Urinary bladder (tissue), 4 donors: ENCODE data around the gene LTK. TPM values are rescaled to one million over a fixed set of nuclear protein-coding genes. Genes with fewer than 3 reads are reported as not detected.
"Not testable (repeated sequence)": the region's sequence is repeated elsewhere in the genome, so short reads cannot be mapped to it uniquely, and the experiment has no call there.

Experiments
- DNase-seq: peaks from one replicate; pipeline ENCODE4 v3.0.0-alpha.2; 2015; ENCODE audit errors: extremely low spot score
- H3K27ac ChIP-seq: one replicate; pipeline ENCODE4 v1.5.1; 2013; ENCODE audit warnings: low read depth, mild to moderate bottlenecking, moderate library complexity
- H3K36me3 ChIP-seq: one replicate; pipeline ENCODE4 v1.6.1; 2013; ENCODE audit warnings: mild to moderate bottlenecking, moderate library complexity; ENCODE audit not compliant: insufficient read depth
- H3K4me1 ChIP-seq: one replicate; pipeline ENCODE4 v1.6.1; 2013; ENCODE audit warnings: mild to moderate bottlenecking, moderate library complexity; ENCODE audit not compliant: insufficient read depth
- H3K4me3 ChIP-seq: one replicate; pipeline ENCODE4 v1.5.1; 2013; ENCODE audit warnings: low read depth, low read length
- WGBS: extraction: QIAGEN DNeasy Blood & Tissue Kit; methylation state at CpG from one replicate; pipeline ENCODE4 v1.1.7; 2013; 5-methylcytosine and 5-hydroxymethylcytosine counted together
- polyA plus RNA-seq: library from polyadenylated mRNA; stranded (reverse); fragments of 200-250 nt; gene quantifications from one replicate; pipeline ENCODE4 v1.2.3, GENCODE V29; 2013
- total RNA-seq: library from RNA; depleted of rRNA; stranded (reverse); fragments of >200 nt; gene quantifications from one replicate; pipeline ENCODE4 v1.2.3, GENCODE V29; 2014
- donor health status: healthy with polysubstance abuse.
- donor health status: healthy.

The LTK gene
- total and polyA plus RNA-seq, 2 donors: 0.43 to 0.48 TPM

DNA sequence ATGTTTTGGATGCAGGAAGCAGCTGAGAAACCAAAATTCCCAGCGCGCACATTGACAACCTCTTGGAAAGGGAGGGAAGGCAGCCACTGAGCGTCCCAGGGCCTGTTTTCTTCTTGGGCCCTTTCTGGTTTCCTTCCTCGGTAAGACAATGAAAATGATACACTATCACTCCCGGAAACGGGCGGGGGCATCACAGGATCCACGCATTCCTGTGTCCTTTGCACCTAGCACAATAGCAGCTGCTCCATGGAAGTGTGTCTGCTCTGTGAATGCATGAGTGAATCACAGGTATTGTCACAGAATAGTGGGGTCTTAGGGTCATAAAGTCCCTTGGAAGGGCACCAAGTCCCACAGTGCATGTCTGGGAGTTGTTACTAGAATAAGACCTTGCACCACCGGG lies 26.2 kb downstream of the LTK start:
- Histone ChIP-seq H3K4me3 (no peak overlapping the region), H3K36me3 (no peaks in the 10 kb centered on the region), H3K27ac (no peak overlapping the region), H3K4me1 (no peaks in the 10 kb centered on the region)
- DNase-seq: no peak
- WGBS: 80% methylated on average over 9 of the region's 9 CpGs

DNA sequence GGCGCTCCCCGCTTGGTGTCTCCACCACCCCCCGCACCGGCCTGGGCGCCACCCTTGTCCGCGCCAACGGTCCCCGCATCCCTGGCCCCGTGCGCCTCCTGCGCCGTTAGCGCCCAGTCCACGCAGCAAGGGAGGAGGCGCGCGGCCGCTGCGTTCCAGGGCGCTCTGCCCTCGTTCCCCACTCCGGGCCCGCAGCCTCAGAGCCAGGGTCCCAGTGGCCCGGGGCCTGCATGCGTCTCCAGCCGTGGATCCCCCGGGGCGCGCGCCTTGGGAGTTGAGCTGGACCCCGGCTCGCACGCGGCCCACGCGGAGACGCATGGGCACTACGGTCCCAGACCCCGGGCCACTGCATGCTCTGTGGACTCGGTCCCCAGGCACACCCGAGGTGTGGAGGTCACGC lies 27.3 kb downstream of the LTK start:
- no peaks in the 10 kb centered on the region for H3K36me3 ChIP-seq
- no peaks in the 10 kb centered on the region for H3K4me1 ChIP-seq
- no peak for DNase-seq
- no peak overlapping the region for H3K27ac ChIP-seq
- 87% methylated on average over 43 of the region's 43 CpGs for WGBS
- H3K4me3 ChIP-seq: no peak overlapping the region

DNA sequence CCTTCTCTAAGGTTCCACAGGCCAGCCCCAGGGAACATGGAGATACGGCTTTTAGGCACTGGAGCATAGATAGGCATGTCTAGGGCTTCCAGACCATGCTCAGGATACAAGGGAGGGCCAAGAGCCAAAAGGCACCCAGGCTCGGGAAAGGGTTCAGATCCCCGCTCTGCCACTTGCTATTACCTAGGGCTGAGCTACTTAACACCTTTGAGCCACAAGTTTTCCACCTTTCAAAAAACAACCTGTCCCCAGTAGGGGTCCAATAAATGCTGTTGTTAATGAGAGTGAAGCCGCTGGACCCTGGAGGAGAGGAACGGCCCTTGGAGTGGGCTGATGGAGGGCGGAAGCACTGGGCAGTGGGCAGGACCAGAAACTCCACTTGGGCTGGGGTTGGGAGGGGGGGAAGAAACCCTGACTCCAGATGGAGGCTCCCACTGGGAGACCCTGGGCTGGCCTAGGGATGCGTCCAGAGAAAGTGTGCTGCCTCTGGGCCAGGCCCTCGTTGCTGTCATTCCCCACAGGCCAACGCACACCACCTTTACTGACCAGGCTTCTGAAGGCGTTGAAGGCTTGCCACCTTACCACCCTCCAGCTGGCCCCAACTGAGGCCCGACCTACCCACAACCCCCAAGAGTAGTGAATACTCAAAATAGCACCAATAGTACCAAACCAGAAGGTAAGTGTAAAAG lies 28.5 kb downstream of the LTK start:
- Histone ChIP-seq H3K4me1 (no peaks in the 10 kb centered on the region), H3K4me3 (no peak overlapping the region), H3K36me3 (peaks cover 6% of the 10 kb centered on the region), H3K27ac (no peak overlapping the region)
- no peak for DNase-seq
- 70% methylated on average over 11 of the region's 11 CpGs for WGBS

DNA sequence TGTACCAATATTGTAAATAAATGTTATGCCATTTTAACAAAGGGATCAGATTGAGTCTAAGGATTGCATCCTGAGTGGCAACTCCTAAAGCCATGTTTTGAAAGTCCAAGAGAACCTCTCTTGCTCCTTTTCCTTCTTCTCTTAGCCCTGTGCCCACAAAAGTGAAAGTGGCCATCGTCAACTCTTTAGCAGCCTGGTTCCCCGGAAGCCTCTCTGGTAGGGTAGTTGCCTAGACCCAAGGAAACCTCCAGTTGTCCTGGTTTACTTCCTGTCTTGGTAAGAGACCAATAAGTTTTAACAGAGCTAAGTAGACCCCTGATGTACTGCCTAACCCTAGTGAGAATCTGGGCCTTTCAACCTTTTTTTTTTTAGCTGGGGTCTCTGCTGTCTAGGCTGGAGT lies 30.1 kb downstream of the LTK start:
- WGBS: 93% methylated on average over 2 of the region's 2 CpGs
- no peak for DNase-seq
- Histone ChIP-seq H3K4me1 (no peaks in the 10 kb centered on the region), H3K27ac (no peak overlapping the region), H3K36me3 (peaks cover 8% of the 10 kb centered on the region), H3K4me3 (no peak overlapping the region)

DNA sequence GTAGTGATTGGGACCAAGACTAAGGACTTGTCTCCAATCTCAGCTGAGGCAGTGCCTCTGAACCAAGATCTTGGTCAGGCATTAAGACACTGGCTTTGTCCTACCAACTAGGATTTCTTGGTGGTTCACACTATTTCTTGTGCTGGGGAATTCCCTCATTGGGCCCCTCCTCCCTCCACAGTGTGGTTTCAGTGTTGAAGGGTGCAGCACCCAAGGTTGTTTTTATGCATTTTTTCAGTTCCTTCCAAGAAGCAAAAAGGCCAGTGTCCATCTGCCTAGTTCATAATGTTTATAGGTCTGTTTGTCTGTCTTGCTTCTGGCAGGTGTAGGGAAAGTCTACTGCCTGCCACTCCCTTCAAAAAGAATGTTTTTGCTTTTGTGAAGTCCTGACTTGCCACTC lies 30.5 kb downstream of the LTK start:
- Histone ChIP-seq H3K36me3 (peaks cover 8% of the 10 kb centered on the region), H3K4me1 (no peaks in the 10 kb centered on the region), H3K4me3 (no peak overlapping the region), H3K27ac (no peak overlapping the region)
- no peak for DNase-seq

DNA sequence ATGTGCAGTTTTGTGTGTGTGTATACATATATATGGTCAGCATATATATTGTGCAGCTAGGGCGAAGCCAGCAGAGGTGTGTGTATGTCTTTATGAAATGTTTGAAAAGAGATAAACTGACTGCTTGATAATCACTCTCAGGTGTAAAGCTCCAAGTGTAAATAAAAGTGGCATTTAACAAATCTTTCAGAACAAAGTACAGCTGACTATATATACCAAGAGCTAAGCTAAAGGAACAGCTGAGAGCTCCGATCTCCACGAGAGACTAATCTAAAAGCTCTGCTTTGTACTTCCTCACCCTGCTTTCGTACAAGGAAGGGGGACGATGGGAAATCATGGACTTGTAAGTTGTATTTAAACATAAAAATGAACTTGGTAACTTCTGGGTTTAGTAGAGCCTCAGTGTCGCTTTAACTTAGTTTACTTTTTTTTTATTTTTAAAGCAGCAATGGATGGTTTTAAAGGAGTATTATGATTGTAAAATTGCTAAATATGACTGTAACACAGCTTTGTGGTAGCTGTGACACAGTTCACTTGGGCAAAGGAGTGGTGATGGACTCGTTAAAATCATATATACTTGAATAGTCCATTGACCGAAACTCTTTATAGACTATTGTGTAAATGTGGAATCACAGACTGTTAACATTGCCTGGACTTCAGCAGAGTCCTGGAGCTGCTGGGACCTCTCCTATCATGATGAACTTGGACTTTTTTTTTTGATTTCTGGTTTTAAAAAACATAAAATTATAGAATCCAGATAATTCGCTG lies 31.3 kb downstream of the LTK start:
- no peak for DNase-seq
- 95% methylated on average over 9 of the region's 9 CpGs for WGBS
- Histone ChIP-seq H3K4me1 (no peaks in the 10 kb centered on the region), H3K4me3 (no peak overlapping the region), H3K27ac (no peak overlapping the region), H3K36me3 (peaks cover 8% of the 10 kb centered on the region)

DNA sequence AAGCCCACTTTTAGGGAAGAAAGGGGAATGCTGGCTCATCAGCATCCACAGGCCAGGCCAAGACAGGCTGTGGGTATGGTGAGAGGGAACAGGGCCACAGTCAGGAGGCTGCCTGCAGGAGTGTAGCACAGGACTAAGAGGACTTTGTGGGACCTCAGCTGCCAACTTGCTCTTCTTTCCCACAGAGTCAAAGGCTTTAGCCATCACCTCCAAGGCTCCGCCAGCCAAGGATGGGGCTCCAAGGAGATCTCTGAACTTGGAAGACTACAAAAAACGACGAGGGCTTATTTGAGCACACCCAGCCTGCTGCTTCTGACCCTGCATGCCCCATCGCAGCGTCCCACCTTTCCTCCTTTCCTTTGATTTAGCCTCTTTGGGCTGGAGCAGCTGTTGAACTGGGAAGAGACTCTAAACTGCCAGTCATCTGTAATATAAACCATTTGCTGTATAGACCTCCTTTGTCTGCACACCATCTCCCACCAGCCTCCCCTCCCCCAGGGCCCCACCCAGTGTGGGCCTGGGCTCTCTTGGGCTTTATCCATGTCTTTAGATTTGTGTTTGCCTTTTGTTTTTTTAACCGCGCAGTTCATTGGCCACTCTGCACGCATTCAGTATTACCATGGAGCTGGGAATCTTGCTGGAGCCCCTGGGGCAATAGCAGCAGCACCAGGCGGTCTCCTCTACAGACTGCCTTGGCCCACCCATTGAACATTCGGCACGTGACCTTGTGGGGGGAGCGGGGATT lies 33.1 kb downstream of the LTK start:
- DNase-seq: no peak
- Histone ChIP-seq H3K4me1 (no peaks in the 10 kb centered on the region), H3K36me3 (peaks cover 8% of the 10 kb centered on the region), H3K4me3 (no peak overlapping the region), H3K27ac (no peak overlapping the region)
- WGBS: 89% methylated on average over 12 of the region's 12 CpGs

DNA sequence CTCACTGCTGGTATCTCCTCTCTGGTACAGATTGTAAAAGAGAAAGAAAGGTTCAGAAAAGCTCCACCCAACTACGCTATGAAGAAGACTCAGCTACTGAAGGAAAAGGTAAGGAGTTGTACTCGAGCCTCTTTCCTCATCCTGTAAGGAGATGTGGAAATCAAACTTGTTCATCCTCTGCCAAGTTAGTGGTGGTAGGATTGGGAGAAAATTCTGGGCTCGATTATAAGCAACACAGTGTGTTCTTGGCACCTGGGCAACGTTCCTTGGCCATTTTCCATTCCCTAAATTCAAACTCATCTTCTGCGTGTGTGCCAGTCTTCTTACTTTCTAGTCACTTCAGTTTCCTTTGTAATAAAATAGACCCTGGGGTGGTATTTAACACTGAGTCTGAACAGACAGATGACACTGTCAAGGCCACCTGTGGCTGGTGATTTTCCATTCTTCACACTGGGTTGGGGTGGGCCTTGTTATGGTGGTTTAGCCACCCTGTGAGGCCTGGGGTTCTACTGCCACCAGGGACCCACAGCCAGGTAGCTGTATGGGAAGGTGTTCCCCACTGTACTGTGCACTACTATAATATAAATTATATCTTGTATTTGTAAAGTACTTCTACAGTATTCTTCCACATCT lies 37.1 kb downstream of the LTK start:
- 88% methylated on average over 5 of the region's 5 CpGs for WGBS
- Histone ChIP-seq H3K36me3 (peaks cover 8% of the 10 kb centered on the region), H3K4me3 (no peak overlapping the region), H3K4me1 (no peaks in the 10 kb centered on the region), H3K27ac (no peak overlapping the region)
- DNase-seq: no peak

DNA sequence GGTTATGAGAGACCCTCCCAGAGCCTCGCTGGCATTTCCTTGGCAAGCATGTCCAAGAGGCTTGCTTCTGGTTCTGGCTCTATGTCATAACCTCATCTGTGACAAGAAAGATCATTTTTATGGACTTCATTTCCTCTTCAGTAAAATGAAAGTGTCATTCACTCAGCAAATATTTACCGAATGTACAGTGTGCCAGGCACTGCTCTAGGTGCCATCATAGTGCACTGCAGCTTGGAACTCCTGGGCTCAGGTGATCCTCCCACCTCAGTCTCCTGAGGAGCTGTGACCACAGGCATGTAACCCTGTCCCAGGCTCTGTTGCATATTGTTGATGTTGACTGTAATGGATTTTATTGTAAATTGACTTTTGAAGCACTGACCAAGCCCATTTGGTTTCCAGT lies 38.7 kb downstream of the LTK start:
- no peak overlapping the region for H3K4me3 ChIP-seq
- 84% methylated on average over 2 of the region's 2 CpGs for WGBS
- H3K4me1 ChIP-seq: no peaks in the 10 kb centered on the region
- no peak for DNase-seq
- H3K36me3 ChIP-seq: peaks cover 7% of the 10 kb centered on the region
- H3K27ac ChIP-seq: no peak overlapping the region

DNA sequence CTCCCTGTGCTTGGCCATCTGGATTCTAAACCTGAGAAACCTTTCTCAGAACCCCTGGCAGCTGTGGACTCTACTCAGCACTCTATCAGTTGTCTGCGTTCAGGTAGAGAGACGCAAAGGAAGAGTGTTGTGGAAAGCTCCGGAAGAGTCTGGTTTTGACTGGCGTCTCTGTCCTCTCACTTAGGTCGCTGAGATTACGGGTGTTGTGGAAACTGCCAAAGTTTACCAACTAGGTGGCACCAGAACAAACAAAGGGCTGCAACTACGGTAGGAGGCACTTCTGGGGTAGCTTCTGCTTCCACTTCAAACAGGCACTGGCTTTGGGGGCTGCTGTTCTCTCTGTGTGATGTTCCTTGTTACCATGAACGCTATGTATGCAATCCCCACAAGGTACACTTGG lies 39.2 kb downstream of the LTK start:
- Histone ChIP-seq H3K4me3 (no peak overlapping the region), H3K36me3 (peaks cover 6% of the 10 kb centered on the region), H3K27ac (no peak overlapping the region), H3K4me1 (no peaks in the 10 kb centered on the region)
- WGBS: 91% methylated on average over 8 of the region's 8 CpGs
- DNase-seq: no peak

DNA sequence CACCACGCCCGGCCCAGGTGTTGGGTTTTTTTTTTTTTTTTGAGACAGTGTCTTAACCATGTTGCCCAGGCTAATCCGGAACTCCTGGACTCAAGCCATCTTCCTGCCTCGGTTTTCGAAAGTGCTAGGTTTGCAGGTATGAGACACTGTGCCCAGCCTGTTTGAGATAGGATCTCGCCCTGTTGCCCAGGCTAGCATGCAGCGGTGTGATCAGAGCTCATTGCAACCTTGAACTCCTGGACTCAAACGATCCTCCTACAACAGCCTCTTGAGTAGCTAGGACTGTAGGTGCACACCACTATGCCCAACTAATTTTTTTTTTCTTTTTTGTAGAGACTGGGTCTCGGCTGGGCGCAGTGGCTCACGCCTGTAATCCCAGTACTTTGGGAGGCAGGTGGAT lies 40.2 kb downstream of the LTK start:
- Histone ChIP-seq H3K4me3 (no peak overlapping the region), H3K27ac (no peak overlapping the region), H3K4me1 (no peaks in the 10 kb centered on the region), H3K36me3 (peaks cover 6% of the 10 kb centered on the region)
- 94% methylated on average over 11 of the region's 11 CpGs for WGBS
- no peak for DNase-seq

DNA sequence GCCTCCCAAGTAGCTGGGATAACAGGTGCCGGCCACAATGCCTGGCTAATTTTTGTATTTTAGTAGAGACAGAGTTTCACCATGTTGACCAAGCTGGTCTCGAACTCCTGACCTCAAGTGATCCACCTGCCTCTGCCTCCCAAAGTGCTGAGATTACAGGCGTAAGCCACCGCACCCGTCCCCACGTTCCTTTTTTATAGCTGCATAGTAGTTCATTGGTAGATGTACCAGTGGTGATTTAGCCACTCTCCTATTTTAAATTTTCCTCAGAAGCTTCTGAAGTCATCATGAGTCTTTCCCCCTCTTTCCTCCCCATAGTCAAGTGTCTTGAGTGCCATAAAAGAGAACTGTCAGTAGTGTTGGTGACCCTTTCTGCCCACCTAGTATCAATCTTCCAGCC lies 44.0 kb downstream of the LTK start:
- WGBS: 97% methylated on average over 6 of the region's 6 CpGs
- not testable (repeated sequence) for DNase-seq, H3K4me1 ChIP-seq, H3K4me3 ChIP-seq, H3K27ac ChIP-seq
- peaks cover 12% of the 10 kb centered on the region for H3K36me3 ChIP-seq

DNA sequence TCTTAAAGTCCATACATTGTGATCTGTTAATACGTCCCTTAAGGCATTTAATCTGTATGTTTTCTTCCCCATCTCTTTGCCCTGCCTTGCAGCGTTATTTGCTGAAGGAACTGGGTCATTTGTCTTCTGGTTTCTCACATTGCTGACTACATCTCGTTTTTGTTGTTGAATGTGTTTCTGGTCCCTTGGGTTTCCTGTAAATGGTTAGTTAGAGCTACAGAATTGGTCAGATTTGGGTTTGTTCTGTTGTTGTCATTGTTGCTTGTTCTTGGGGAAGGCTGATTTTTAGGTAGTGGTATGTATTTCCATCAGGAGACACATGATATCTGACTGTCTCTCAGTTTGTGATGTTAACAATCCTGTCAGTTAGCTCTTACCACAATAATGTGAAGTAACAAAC lies 46.9 kb downstream of the LTK start:
- H3K36me3 ChIP-seq: peaks cover 12% of the 10 kb centered on the region

More for the DNA sequence above, 46.9 kb downstream of the LTK start:
- Histone ChIP-seq H3K4me1 (no peaks in the 10 kb centered on the region), H3K27ac (no peak overlapping the region), H3K4me3 (no peak overlapping the region)
- no peak for DNase-seq
- WGBS: 86% methylated on average over 3 of the region's 3 CpGs
